Kidney (tissue), 14 donors: Measurements from ENCODE around the gene GALNT18. TPM values are rescaled to one million over a fixed set of nuclear protein-coding genes. Genes with fewer than 3 reads are reported as not detected.

ENCODE experiments used
- DNase-seq, 5 donors: peaks; one replicate each; pipeline ENCODE4 v3.0.0-alpha.2; 2013 to 2020
- FAIRE-seq: peaks from 2 replicates; lab custom pipeline; 2012; peaks lifted over from hg19 to GRCh38; lab: Jason Lieb, UNC
- H3K27ac ChIP-seq, 2 donors: one replicate each; pipeline ENCODE4 v1.7.0; 2013; ENCODE audit warnings: low read depth in 2 of 2, low read length in 2 of 2, inconsistent platforms in 1 of 2
- H3K27me3 ChIP-seq: one replicate; pipeline ENCODE4 v1.7.1; 2013; ENCODE audit warnings: low read length, inconsistent platforms; ENCODE audit not compliant: control insufficient read depth, insufficient read depth
- H3K36me3 ChIP-seq, 3 donors: one replicate each; pipeline versions ENCODE4 v1.7.0 to v1.7.1; 2013; ENCODE audit warnings: low read length in 3 of 3, control low read depth in 1 of 3, inconsistent platforms in 1 of 3; ENCODE audit not compliant: insufficient read depth in 3 of 3, control insufficient read depth in 2 of 3
- H3K4me1 ChIP-seq, 3 donors: one replicate each; pipeline versions ENCODE4 v1.7.0 to v1.7.1; 2013; ENCODE audit warnings: low read length in 3 of 3, inconsistent platforms in 1 of 3, low read depth in 1 of 3; ENCODE audit not compliant: control insufficient read depth in 2 of 3, insufficient read depth in 2 of 3
- H3K4me3 ChIP-seq, 3 donors: one replicate each; pipeline versions ENCODE4 v1.7.0 to v1.8.1; 2013; ENCODE audit warnings: low read length in 3 of 3, control low read depth in 1 of 3, inconsistent platforms in 1 of 3
- H3K9ac ChIP-seq, 3 donors: one replicate each; pipeline versions ENCODE4 v1.7.0 to v1.7.1; 2013; ENCODE audit warnings: low read length in 3 of 3, control low read depth in 1 of 3, inconsistent platforms in 1 of 3
- H3K9me3 ChIP-seq, 3 donors: one replicate each; pipeline versions ENCODE4 v1.7.0 to v1.7.1; 2013; ENCODE audit warnings: low read length in 3 of 3, control low read depth in 1 of 3, inconsistent platforms in 1 of 3; ENCODE audit not compliant: control insufficient read depth in 2 of 3, insufficient read depth in 1 of 3
- CTCF ChIP-seq: IDR thresholded peaks from 3 replicates; pipeline ENCODE4 v1.5.1; 2012; ENCODE audit warnings: mild to moderate bottlenecking, moderate library complexity, borderline replicate concordance; ENCODE audit not compliant: insufficient read depth; ENCODE audit errors: extremely low read depth
- intact Hi-C: fragments of 100-400 bp; cut with DNase I; formaldehyde crosslinking; loops from one replicate; pipeline ENCODE4 v1.11.1; 2022
- polyA plus RNA-seq: library from polyadenylated mRNA; stranded (reverse); fragments of 350-450 nt; fragmentation: Illumina TruSeq; extraction: RNeasy Lipid Tissue Mini Kit (QIAGEN cat#74804); gene quantifications from one replicate; pipeline ENCODE4 v1.2.3, GENCODE V29; 2014; ENCODE audit warnings: low read depth, low replicate concordance; ENCODE audit not compliant: insufficient read depth
- total RNA-seq: library from RNA; stranded (reverse); fragmentation: NEBNext Ultra II Directional; extraction: Animal tissue kit (Norgen Biotek cat#: 25700); gene quantifications from one replicate; pipeline ENCODE4 v1.2.1, GENCODE V29; 2021
- donor health status: control.
- donor health status: control.
- donor health status: control.
- donor health status: control.
- donor health status: control.
- donor health status: DM: yes; HTN: yes; CAD: no.
- donor health status: Normal renal cell carcinoma (clear cell type).

GALNT18 gene
- total and polyA plus RNA-seq, 2 donors from 2014 or later: 27.2 to 42.1 TPM

- peak overlapping the region; percentile 36 to 77 for H3K27ac ChIP-seq
- peaks cover 0 to 24% (median 0%) of the 10 kb centered on the region in 3 donors for H3K4me1 ChIP-seq
- H3K36me3 ChIP-seq: no peaks in the 10 kb centered on the region
- TF ChIP-seq CTCF: peak; percentile 24
- DNase-seq (peak; percentile 45 to 80 (median 69)), FAIRE-seq (no peak)
- intact Hi-C loops: no loop called here
- no peaks in the 10 kb centered on the region for H3K9me3 ChIP-seq
- no peaks in the 10 kb centered on the region for H3K27me3 ChIP-seq
- H3K9ac ChIP-seq: peak overlapping the region; percentile 12 to 64 (median 61)
- H3K4me3 ChIP-seq: peak overlapping the region; percentile 48 to 77 (median 74)
Observed at GRCh38 chr11:11620921-11621572, 758 bp downstream of the GALNT18 start.

GRCh38 chr11:11620173-11620920 is 1.5 kb downstream of the GALNT18 start:
- Histone ChIP-seq H3K27me3 (no peaks in the 10 kb centered on the region), H3K36me3 (no peaks in the 10 kb centered on the region), H3K4me3 (peak overlapping the region; percentile 48 to 77 (median 74)), H3K9me3 (no peaks in the 10 kb centered on the region), H3K9ac (peak overlapping the region in 1 of 3 donors; percentile 61), H3K4me1 (peaks cover 0 to 24% (median 0%) of the 10 kb centered on the region in 3 donors), H3K27ac (peak overlapping the region; percentile 7 to 77)
- intact Hi-C loops: no loop called here
- TF ChIP-seq CTCF: no peak
- no peak for FAIRE-seq
- peak; percentile 62 to 91 (median 74) for DNase-seq

DNA sequence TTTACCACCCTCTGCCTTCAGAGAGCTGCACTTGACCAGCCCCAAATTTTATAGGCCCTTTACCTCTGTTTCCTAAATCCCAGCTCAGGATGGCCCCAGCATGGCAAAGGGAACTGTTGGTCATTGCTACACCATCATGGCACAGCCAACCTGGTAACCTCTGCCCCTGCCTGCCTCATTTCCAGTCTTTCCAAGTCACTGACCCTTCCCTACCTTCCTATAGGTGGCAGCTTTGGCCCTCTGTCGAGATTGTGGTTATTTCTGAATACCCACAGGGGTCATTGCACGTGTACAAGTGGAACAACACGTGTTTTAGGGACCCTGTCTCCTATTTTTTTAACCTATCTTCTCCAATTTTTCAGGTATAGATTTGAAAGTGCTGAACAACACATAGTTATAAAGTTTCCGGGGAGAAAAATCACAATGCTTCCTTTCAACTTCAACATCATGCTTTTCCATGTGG is 2.8 kb downstream of the GALNT18 start:
- intact Hi-C loops: no loop called here
- peak; percentile 8 for TF ChIP-seq CTCF

More for the DNA sequence above, 2.8 kb downstream of the GALNT18 start:
- H3K9me3 ChIP-seq: no peaks in the 10 kb centered on the region
- H3K4me3 ChIP-seq: peak overlapping the region in 1 of 3 donors; percentile 77
- FAIRE-seq (no peak), DNase-seq (no peak)
- H3K4me1 ChIP-seq: peaks cover 0 to 24% (median 0%) of the 10 kb centered on the region in 3 donors
- H3K27ac ChIP-seq: no peak overlapping the region
- no peak overlapping the region for H3K9ac ChIP-seq
- H3K36me3 ChIP-seq: no peaks in the 10 kb centered on the region
- no peaks in the 10 kb centered on the region for H3K27me3 ChIP-seq
